ENCODE results near the gene GARIN5B. TPM values are rescaled to one million over a fixed set of nuclear protein-coding genes. Genes with fewer than 3 reads are reported as not detected.

GARIN5B gene
- total RNA-seq, 1 experiment from 2014 or later = not detected

GRCh38 chr19:55305983-55306562, 57.0 kb downstream of the GARIN5B start:
- 0 out of 2 replicates have a peak, but pooled peaks have one; percentile 32 for TF ChIP-seq FOXP1 (CRISPR knock-in tag; IDR thresholded peaks at IDR 0.05; ENCODE audit: borderline replicate concordance)
- no peak for TF ChIP-seq E2F4 (CRISPR knock-in tag; IDR thresholded peaks at IDR 0.05; ENCODE audit: borderline replicate concordance, low read depth)
- 0 out of 2 replicates have a peak, but pooled peaks have one; percentile 13 for TF ChIP-seq TEAD4 (CRISPR knock-in tag; IDR thresholded peaks at IDR 0.05)
- ChIA-PET POLR2A (interaction anchor here (1.6 kb wide), 1 partner anchor 42 kb away, joined by 7 read pairs; no protein-coding TSS in a partner anchor), CTCF (interaction anchor here (0.8 to 1.2 kb wide), 5 partner anchors 15 to 165 kb away, joined by 3 to 4 read pairs (median 3); partner anchors contain the start of genes KMT5C and TMEM238)
- peaks cover 15% of the 10 kb centered on the region for H3K4me1 Mint-ChIP-seq
- peak; percentile 8 for ATAC-seq
- H3K36me3 Mint-ChIP-seq = peaks cover 44% of the 10 kb centered on the region
- no peak overlapping the region for H3K4me3 Mint-ChIP-seq
- no peak overlapping the region for H3K27ac Mint-ChIP-seq
- DNase-seq (ENCODE audit: low spot score) = no peak
- no peaks in the 10 kb centered on the region for H3K9me3 Mint-ChIP-seq
- no peaks in the 10 kb centered on the region for H3K27me3 Mint-ChIP-seq (ENCODE audit: low read depth)

- Mint-ChIP-seq H3K4me1 (peaks cover 18% of the 10 kb centered on the region), H3K36me3 (peaks cover 43% of the 10 kb centered on the region), H3K27me3 (ENCODE audit: low read depth) (no peaks in the 10 kb centered on the region), H3K9me3 (no peaks in the 10 kb centered on the region), H3K27ac (peak overlapping the region; percentile 94), H3K4me3 (no peak overlapping the region)
- ATAC-seq = peak; percentile 62
- POLR2A ChIA-PET = interaction anchor here (1.6 kb wide), 1 partner anchor 43 kb away, joined by 7 read pairs; no protein-coding TSS in a partner anchor
- CTCF ChIA-PET = interaction anchor here (0.8 to 1.4 kb wide), 5 partner anchors 34 to 164 kb away, joined by 3 to 4 read pairs (median 3); partner anchors contain the start of genes KMT5C and TMEM238
- TF ChIP-seq JUN (CRISPR knock-in tag; IDR thresholded peaks at IDR 0.05) (no peak), KAT7 (CRISPR knock-in tag; IDR thresholded peaks at IDR 0.05; ENCODE audit: borderline replicate concordance) (0 out of 2 replicates have a peak, but pooled peaks have one; percentile 50), PREB (CRISPR knock-in tag; IDR thresholded peaks at IDR 0.05; ENCODE audit: borderline replicate concordance) (no peak)
- DNase-seq (ENCODE audit: low spot score) = peak; percentile 75
These were observed 57.6 kb downstream of the GARIN5B start for GRCh38 chr19:55305491-55305890.

GRCh38 chr19:55304980-55305379, 58.1 kb downstream of the GARIN5B start:
- DNase-seq (ENCODE audit: low spot score) (peak; percentile 71), ATAC-seq (peak; percentile 64)
- POLR2A ChIA-PET = interaction anchor here (0.6 kb wide), 1 partner anchor 841 kb away, joined by 6 read pairs; the partner anchor contains the start of gene LENG9
- no peak for TF ChIP-seq CREB1 (CRISPR knock-in tag; IDR thresholded peaks at IDR 0.05)
- TF ChIP-seq FOXK1 (CRISPR knock-in tag; IDR thresholded peaks at IDR 0.05) = 0 out of 2 replicates have a peak, but pooled peaks have one; percentile 18
- Mint-ChIP-seq H3K9me3 (no peaks in the 10 kb centered on the region), H3K4me3 (no peak overlapping the region), H3K4me1 (peaks cover 18% of the 10 kb centered on the region), H3K27ac (peak overlapping the region; percentile 65), H3K36me3 (peaks cover 42% of the 10 kb centered on the region), H3K27me3 (ENCODE audit: low read depth) (no peaks in the 10 kb centered on the region)
- CTCF ChIA-PET = interaction anchor here (1.4 kb wide), 1 partner anchor 34 kb away, joined by 3 read pairs; the partner anchor contains the start of gene KMT5C

Other genes starting within 250 kb of the GARIN5B start
- gene PPP1R12C, start 245.6 kb downstream of the GARIN5B start, total RNA-seq (2021) = 88.4 to 99.3 TPM (median 92.3 TPM) in 3 replicates
- gene TNNT1, start 214.1 kb downstream of the GARIN5B start, total RNA-seq (2021) = 50.6 to 127 TPM (median 108 TPM) in 3 replicates
- gene TNNI3, start 205.5 kb downstream of the GARIN5B start, total RNA-seq (2021) = 15.0 to 36.7 TPM (median 34.0 TPM) in 3 replicates
- 4.0 to 5.9 TPM (median 5.6 TPM) in 3 replicates for gene DNAAF3, start 196.6 kb downstream of the GARIN5B start, total RNA-seq (2021)
- 0.77 to 2.5 TPM (median 1.1 TPM) in 3 replicates for gene SYT5, start 183.0 kb downstream of the GARIN5B start, total RNA-seq (2021)
- 0.41 to 0.63 TPM (median 0.44 TPM) in 3 replicates for gene PTPRH, start 153.8 kb downstream of the GARIN5B start, total RNA-seq (2021)
- gene TMEM86B, start 134.5 kb downstream of the GARIN5B start, total RNA-seq (2021) = 3.5 to 4.2 TPM (median 4.1 TPM) in 3 replicates
- gene PPP6R1, start 104.2 kb downstream of the GARIN5B start, total RNA-seq (2021) = 78.4 to 91.8 TPM (median 83.2 TPM) in 3 replicates
- gene HSPBP1, start 83.2 kb downstream of the GARIN5B start, total RNA-seq (2021) = 57.1 to 65.2 TPM (median 60.9 TPM) in 3 replicates
- 49.2 to 52.4 TPM (median 49.7 TPM) in 3 replicates for gene BRSK1, start 79.3 kb downstream of the GARIN5B start, total RNA-seq (2021)
- 0.44 to 0.50 TPM in 2 of 3 replicates, not detected in the other for gene TMEM150B, start 37.9 kb downstream of the GARIN5B start, total RNA-seq (2021)
- 49.1 to 63.1 TPM (median 52.3 TPM) in 3 replicates for gene KMT5C, start 23.4 kb downstream of the GARIN5B start, total RNA-seq (2021)
- gene COX6B2, start 8.5 kb downstream of the GARIN5B start, total RNA-seq (2021) = 4.1 to 8.0 TPM (median 4.3 TPM) in 3 replicates
- 1.2 to 1.8 TPM (median 1.6 TPM) in 3 replicates for gene IL11, start 7.2 kb upstream of the GARIN5B start, total RNA-seq (2021)
- gene TMEM190, start 13.6 kb upstream of the GARIN5B start, total RNA-seq (2021) = 0.33 to 2.6 TPM (median 0.82 TPM) in 3 replicates
- 5.8 to 8.3 TPM (median 6.5 TPM) in 3 replicates for gene TMEM238, start 21.0 kb upstream of the GARIN5B start, total RNA-seq (2021)
- 2,505 to 2,895 TPM (median 2,837 TPM) in 3 replicates for gene RPL28, start 22.7 kb upstream of the GARIN5B start, total RNA-seq (2021)
- gene UBE2S, start 44.5 kb upstream of the GARIN5B start, total RNA-seq (2021) = 442 to 516 TPM (median 467 TPM) in 3 replicates
- 0.79 to 0.94 TPM (median 0.87 TPM) in 3 replicates for gene SHISA7, start 80.0 kb upstream of the GARIN5B start, total RNA-seq (2021)
- 96.3 to 96.6 TPM (median 96.4 TPM) in 3 replicates for gene ISOC2, start 98.4 kb upstream of the GARIN5B start, total RNA-seq (2021)
- 2.1 to 2.5 TPM (median 2.2 TPM) in 3 replicates for gene C19orf85, start 101.5 kb upstream of the GARIN5B start, total RNA-seq (2021)
- gene ZNF628, start 113.4 kb upstream of the GARIN5B start, total RNA-seq (2021) = 14.0 to 23.6 TPM (median 17.8 TPM) in 3 replicates
- gene NAT14, start 121.9 kb upstream of the GARIN5B start, total RNA-seq (2021) = 71.9 to 87.7 TPM (median 74.8 TPM) in 3 replicates
- gene SSC5D, start 125.2 kb upstream of the GARIN5B start, total RNA-seq (2021) = 1.8 to 2.9 TPM (median 2.5 TPM) in 3 replicates
- 5.2 to 6.4 TPM (median 5.8 TPM) in 3 replicates for gene SBK2, start 173.9 kb upstream of the GARIN5B start, total RNA-seq (2021)
- 0.90 to 1.3 TPM (median 1.1 TPM) in 3 replicates for gene SBK3, start 182.3 kb upstream of the GARIN5B start, total RNA-seq (2021)
- 29.7 to 30.4 TPM (median 30.0 TPM) in 3 replicates for gene ZNF579, start 217.6 kb upstream of the GARIN5B start, total RNA-seq (2021)
- 20.1 to 22.7 TPM (median 20.6 TPM) in 3 replicates for gene FIZ1, start 236.3 kb upstream of the GARIN5B start, total RNA-seq (2021)
- 5.5 to 6.3 TPM (median 5.5 TPM) in 3 replicates for gene ZNF524, start 237.0 kb upstream of the GARIN5B start, total RNA-seq (2021)
- gene ZNF865, start 242.4 kb upstream of the GARIN5B start, total RNA-seq (2021) = 18.5 to 21.7 TPM (median 19.0 TPM) in 3 replicates

Data from WTC11 (cell line).